ENCODE results near the gene SGSM1. TPM values are rescaled to one million over a fixed set of nuclear protein-coding genes. Genes with fewer than 3 reads are reported as not detected.
A peak's percentile ranks its signal among the peaks of the same experiment; 100 is the strongest.

The SGSM1 gene
- total and polyA plus RNA-seq, 2 of the 4 experiments (the other 2 are of a cell fraction): not detected

GRCh38 chr22:24775769-24776492, 30.1 kb upstream of the SGSM1 start:
- TF ChIP-seq MAZ (IDR thresholded peaks at IDR 0.05; ENCODE audit: borderline replicate concordance, low read depth, low read length): no peak
- no peak for TF ChIP-seq USF2 (IDR thresholded peaks at IDR 0.05; ENCODE audit: low read depth, low read length)
- TF ChIP-seq CTCF (conservative IDR thresholded peaks at IDR 0.05; ENCODE audit: low read depth, low read length): no peak
- TF ChIP-seq MAFK (IDR thresholded peaks at IDR 0.05; ENCODE audit: low read depth, low read length): no peak
- TF ChIP-seq BHLHE40 (IDR thresholded peaks at IDR 0.05; ENCODE audit: low read depth, low read length): no peak
- no peak for TF ChIP-seq SMC3 (IDR thresholded peaks at IDR 0.05; ENCODE audit: low read depth, low read length)
- no peak for TF ChIP-seq CHD1 (IDR thresholded peaks at IDR 0.05; ENCODE audit: low read depth, low read length)
- TF ChIP-seq ELK1 (IDR thresholded peaks at IDR 0.05; ENCODE audit: borderline replicate concordance, low read depth, low read length): no peak
- TF ChIP-seq CEBPB (IDR thresholded peaks at IDR 0.05; ENCODE audit: low read depth, low read length): no peak
- TF ChIP-seq FOS (IDR thresholded peaks at IDR 0.05; ENCODE audit: low read depth, low read length): no peak
- no peak for TF ChIP-seq RCOR1 (IDR thresholded peaks at IDR 0.05; ENCODE audit: insufficient replicate concordance, low read length)
- no peak for TF ChIP-seq RAD21 (IDR thresholded peaks at IDR 0.05; ENCODE audit: low read length)
- TF ChIP-seq NFE2L2 (IDR thresholded peaks at IDR 0.05; ENCODE audit: low read depth, low read length): no peak
- TF ChIP-seq POLR2A (IDR thresholded peaks at IDR 0.05; ENCODE audit: low read depth, low read length): no peak
- TF ChIP-seq RFX5 (IDR thresholded peaks at IDR 0.05; ENCODE audit: low read depth, low read length): no peak
- no peak for TF ChIP-seq MXI1 (IDR thresholded peaks at IDR 0.05; ENCODE audit: borderline replicate concordance, low read depth, low read length)
- intact Hi-C loops (cut with micrococcal nuclease): no loop called here
- no peak overlapping the region for H3K27ac ChIP-seq (ENCODE audit: insufficient read depth, low read length)
- no peak overlapping the region for H2AFZ ChIP-seq (replicated peaks; ENCODE audit: low read length, poor library complexity)
- H3K56ac ChIP-seq (ENCODE audit: extremely low read depth, insufficient read depth, low read length): no peak overlapping the region
- no peak overlapping the region for H3K18ac ChIP-seq (ENCODE audit: low read depth, low read length)
- no peak overlapping the region for H3K23ac ChIP-seq (ENCODE audit: low read depth, low read length)
- H3K4me3 ChIP-seq (ENCODE audit: insufficient read depth, low read depth, low read length): no peak overlapping the region
- no peaks in the 10 kb centered on the region for H4K20me1 ChIP-seq (ENCODE audit: insufficient read depth, low read length)
- H3K9me1 ChIP-seq (ENCODE audit: insufficient read depth, low read length): no peaks in the 10 kb centered on the region
- dilution Hi-C loops (cut with HindIII; ENCODE audit: low sequenced_read_pairs, unreplicated experiment): no loop called here
- no peak overlapping the region for H2BK15ac ChIP-seq (ENCODE audit: low read depth, low read length)
- WGBS, 2 experiments (ENCODE audit: extremely low coverage in 2 of 2, insufficient read length in 1 of 2): 23% methylated on average over 4 of the region's 11 CpGs; no CpG with 5 or more reads in 1 of the 2 experiments
- no peak overlapping the region for H2AK9ac ChIP-seq (replicated peaks; ENCODE audit: low read depth, low read length, poor library complexity)
- ATAC-seq (ENCODE audit: low read depth): peak; percentile 62
- no peaks in the 10 kb centered on the region for H3K36me3 ChIP-seq (ENCODE audit: control insufficient read depth, insufficient read depth, low read length)
- in situ Hi-C loops (cut with MboI; ENCODE audit: low sequenced_read_pairs): loop anchor here (10.0 kb wide), 1 partner anchor 269 kb away; no protein-coding TSS in a partner anchor
- no peak overlapping the region for H4K8ac ChIP-seq (ENCODE audit: low read depth in 2 of 2, low read length in 2 of 2)
- no peaks in the 10 kb centered on the region for H3K79me1 ChIP-seq (ENCODE audit: low read depth in 1 of 2, low read length in 2 of 2)
- H3K4ac ChIP-seq (ENCODE audit: low read depth, low read length): no peak overlapping the region
- no peak overlapping the region for H2BK5ac ChIP-seq (ENCODE audit: low read depth, low read length, poor library complexity, severe bottlenecking)
- ChIA-PET POLR2A (ENCODE audit: unreplicated experiment) (no interaction called here), CTCF (interaction anchor here (1.6 kb wide), 1 partner anchor 27 kb away, joined by 4 read pairs; no protein-coding TSS in a partner anchor)
- H2AK5ac ChIP-seq (ENCODE audit: low read depth, low read length): no peak overlapping the region
- no TSS peak for BruUV-seq (replicated peaks)
- no peaks in the 10 kb centered on the region for H3K4me1 ChIP-seq (ENCODE audit: control insufficient read depth, insufficient read depth, low read length)
- peak; percentile 26 for DNase-seq
- H3K4me2 ChIP-seq (ENCODE audit: low read depth, low read length): no peak overlapping the region
- H3K9me3 ChIP-seq (ENCODE audit: control insufficient read depth, insufficient read depth, low read length): no peaks in the 10 kb centered on the region
- H3K27me3 ChIP-seq (ENCODE audit: control insufficient read depth, insufficient read depth, low read length): no peaks in the 10 kb centered on the region; the same call in 1 of the 2 replicates
- H3K9ac ChIP-seq (ENCODE audit: low read depth, low read length): no peak overlapping the region
- H3K14ac ChIP-seq (replicated peaks; ENCODE audit: low read depth, low read length): no peak overlapping the region
- no peak overlapping the region for H4K91ac ChIP-seq (ENCODE audit: insufficient read depth, low read depth, low read length)
- H4K5ac ChIP-seq (ENCODE audit: low read depth, low read length): no peak overlapping the region
- no peak overlapping the region for H2BK20ac ChIP-seq (ENCODE audit: low read depth, low read length)
- H2BK120ac ChIP-seq (ENCODE audit: low read depth, low read length): no peak overlapping the region

Data from IMR-90 (cell line).